Measurements from ENCODE around the gene HHATL. TPM values are rescaled to one million over a fixed set of nuclear protein-coding genes. Genes with fewer than 3 reads are reported as not detected.

HHATL gene, protein sequence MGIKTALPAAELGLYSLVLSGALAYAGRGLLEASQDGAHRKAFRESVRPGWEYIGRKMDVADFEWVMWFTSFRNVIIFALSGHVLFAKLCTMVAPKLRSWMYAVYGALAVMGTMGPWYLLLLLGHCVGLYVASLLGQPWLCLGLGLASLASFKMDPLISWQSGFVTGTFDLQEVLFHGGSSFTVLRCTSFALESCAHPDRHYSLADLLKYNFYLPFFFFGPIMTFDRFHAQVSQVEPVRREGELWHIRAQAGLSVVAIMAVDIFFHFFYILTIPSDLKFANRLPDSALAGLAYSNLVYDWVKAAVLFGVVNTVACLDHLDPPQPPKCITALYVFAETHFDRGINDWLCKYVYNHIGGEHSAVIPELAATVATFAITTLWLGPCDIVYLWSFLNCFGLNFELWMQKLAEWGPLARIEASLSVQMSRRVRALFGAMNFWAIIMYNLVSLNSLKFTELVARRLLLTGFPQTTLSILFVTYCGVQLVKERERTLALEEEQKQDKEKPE
- total RNA-seq = under 1 TPM in 1 of 2 donors, not detected in 1; 0.28 TPM
- long read RNA-seq = 0 reads

DNA sequence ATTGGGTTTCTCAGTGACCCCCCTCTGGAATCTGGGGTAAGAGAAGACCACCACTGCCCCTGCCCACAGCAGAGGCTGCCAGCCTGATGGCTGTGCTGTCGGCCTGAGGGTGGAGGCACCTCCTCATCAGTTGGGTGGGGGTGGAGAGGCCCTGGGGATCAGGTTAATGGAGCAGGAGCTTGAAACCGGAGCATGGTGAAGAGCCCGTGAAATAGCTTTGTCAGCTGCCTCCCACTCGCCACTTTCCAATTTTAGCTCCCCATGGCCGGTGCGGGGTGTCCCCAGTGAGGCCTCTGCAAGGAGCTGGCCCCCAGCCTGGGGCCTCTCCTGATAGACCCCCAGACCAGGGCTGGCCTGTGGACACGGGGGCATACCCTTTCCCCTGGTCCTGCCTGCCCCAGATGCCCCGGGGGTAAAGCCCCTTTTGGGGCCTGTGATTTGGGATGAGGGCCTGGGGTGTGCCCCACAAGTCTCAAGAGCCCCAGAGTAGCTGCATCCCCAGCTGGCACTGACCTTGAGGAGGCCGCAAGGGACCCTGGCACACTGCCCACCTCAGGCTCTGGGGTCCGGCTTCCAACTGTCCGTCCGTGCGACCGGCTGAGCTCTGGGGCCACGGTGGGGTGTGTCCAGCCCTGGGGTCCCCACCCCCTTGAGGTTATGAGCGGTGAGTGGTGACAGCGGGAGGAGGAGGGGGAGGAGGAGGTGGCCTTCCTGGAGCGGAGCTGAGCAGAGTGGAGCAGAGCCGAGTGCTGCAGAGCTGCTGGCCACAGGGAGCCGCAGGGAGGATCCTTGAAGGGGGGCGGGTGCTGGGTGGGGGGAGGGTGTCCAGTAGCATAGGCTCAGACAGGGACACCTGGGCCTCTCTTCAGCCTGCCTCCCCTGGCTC, at the start of gene HHATL:
Gene HHATL, minus strand, starts transcription at position 733 of the 886 bp plus-strand sequence. CDS start 1,972 bp downstream, outside the sequence.
- DNase-seq (no peak), ATAC-seq (no peak)
- intact Hi-C loops (cut with DNase I, micrococcal nuclease) = no loop called here

DNA sequence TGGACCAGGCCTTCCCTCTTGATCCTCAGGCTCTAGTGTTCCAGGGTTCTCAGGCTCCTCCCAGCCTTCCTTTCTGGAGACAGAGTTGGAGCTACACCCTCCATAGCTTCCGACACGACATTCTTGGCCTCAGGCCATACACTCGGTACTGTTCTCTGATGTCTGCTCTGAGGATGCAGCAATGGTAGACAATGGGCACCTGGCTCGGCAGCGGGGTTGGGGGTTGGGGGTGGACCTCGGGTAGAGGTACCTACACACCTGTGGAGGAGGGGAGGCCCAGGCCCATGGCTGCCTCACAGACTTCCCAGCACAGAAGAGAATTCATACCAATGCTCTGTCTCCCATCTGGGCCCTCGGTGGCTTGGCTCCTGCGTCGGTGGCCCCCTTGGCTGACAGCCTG, 49.0 kb upstream of the HHATL start:
- DNase-seq (peak in 1 of 2 donors; percentile 18), ATAC-seq (no peak)
- intact Hi-C loops (cut with DNase I, micrococcal nuclease) = no loop called here

DNA sequence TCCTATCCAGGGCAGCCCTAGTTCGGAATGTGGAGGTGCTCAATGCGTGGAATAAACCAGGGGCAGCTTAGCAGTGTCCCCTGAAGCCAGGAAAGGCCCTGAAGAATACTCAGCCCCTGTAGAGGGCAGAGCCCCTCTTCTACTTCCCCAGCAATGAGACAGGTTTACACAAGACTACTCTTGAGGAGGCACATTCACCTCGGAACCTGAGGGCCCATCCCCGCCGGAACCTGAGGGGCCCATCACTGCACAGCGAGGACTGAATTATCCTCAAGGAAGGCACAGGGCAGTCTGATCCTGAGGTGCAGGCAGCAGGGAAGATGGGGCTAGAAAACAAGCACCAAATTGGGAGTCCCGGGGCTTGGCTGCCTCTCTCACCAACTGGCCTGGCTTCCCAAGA, 48.2 kb upstream of the HHATL start:
- DNase-seq = peak in 1 of 2 donors; percentile 8
- no peak for ATAC-seq
- intact Hi-C loops (cut with DNase I, micrococcal nuclease) = no loop called here

DNA sequence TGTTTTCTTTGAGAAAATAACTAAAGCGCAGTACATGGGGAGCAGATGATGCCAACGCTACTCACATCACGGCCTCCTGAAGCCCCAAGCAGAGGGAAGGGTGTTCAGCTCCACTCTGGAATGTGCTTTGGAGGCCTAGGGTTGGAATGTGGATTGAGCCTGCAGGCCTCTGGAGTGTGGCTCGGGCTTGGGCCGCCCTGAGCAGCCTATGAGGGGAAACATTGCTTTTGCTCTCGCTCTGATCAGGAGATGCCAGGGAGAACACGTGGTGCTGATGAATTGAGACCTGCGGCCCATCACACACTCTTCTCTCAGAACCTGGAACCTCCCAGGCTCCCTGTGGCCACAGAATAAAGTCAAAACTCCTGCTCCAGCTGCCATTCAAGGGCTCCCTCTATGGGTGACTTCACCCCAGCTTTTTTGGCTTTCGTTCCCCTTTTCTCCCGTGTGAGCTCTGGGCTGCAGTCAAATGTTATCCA, 47.2 kb upstream of the HHATL start:
- intact Hi-C loops (cut with DNase I, micrococcal nuclease) = loop anchor here in 1 of 2 donors (10.0 kb wide), 1 partner anchor 145 kb away; the partner anchor contains the start of gene NKTR
- no peak for ATAC-seq
- DNase-seq = peak in 1 of 2 donors; percentile 25

DNA sequence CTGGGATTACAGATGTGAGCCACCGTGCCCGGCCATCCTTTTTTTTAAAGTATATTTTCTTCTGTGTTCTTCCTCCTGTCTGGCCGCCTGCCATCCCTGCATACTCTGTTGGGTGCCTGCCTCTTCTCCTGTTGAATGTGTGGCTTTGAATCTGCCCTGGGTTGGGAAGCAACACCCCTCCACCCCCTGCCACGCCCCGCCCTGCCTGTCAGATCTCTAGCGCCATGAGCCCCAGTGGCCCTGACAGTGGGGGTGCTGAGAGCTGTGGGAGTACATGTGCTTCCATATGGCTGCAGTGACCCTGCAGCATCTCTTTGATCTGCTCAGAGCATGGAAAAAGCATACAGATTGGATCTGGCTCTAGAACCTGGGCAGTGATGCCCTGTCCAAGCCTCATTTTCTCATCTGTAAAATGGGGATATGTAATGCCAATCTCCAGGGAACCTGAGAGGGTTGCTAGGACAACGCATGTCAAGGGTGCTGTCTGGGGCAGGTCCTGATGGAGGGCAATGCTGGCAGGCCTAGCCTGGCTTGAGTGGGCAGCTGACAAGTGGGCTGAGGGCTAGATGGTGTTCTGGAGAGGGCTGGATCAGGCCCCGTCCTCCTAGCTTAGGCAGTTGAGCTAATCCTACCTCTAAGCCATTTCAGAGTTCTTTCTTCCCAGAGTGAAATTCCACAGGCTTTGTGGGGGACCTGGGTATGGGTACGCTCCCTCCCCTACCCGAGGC, 46.6 kb upstream of the HHATL start:
- ATAC-seq = no peak
- intact Hi-C loops (cut with DNase I, micrococcal nuclease) = loop anchor here in 1 of 2 donors (10.0 kb wide), 1 partner anchor 144 kb away; the partner anchor contains the start of gene NKTR
- DNase-seq = peak in 1 of 2 donors; percentile 34

DNA sequence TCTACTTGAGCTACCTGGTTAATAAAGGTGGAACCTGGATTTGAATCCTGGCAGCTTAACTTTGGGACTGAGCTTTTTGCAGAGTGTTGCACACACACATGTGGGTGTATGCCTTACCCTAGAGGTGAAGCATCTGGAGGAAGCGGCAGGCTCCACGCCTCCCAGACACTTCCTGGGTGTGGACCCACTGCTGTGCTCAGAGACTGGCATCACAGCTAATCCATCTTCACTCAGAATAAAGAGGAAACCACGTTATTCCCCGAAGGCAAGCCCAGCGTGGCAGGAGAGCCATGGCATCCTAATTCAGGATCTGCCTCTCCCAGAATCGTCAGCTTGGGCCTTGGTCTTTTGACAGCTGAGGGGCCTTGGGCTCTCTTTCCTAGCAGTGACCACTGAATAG, 45.0 kb upstream of the HHATL start:
- ATAC-seq = peak; percentile 26
- intact Hi-C loops (cut with DNase I, micrococcal nuclease) = loop anchor here in 1 of 2 donors (10.0 kb wide), 1 partner anchor 143 kb away; the partner anchor contains the start of gene NKTR
- no peak for DNase-seq

DNA sequence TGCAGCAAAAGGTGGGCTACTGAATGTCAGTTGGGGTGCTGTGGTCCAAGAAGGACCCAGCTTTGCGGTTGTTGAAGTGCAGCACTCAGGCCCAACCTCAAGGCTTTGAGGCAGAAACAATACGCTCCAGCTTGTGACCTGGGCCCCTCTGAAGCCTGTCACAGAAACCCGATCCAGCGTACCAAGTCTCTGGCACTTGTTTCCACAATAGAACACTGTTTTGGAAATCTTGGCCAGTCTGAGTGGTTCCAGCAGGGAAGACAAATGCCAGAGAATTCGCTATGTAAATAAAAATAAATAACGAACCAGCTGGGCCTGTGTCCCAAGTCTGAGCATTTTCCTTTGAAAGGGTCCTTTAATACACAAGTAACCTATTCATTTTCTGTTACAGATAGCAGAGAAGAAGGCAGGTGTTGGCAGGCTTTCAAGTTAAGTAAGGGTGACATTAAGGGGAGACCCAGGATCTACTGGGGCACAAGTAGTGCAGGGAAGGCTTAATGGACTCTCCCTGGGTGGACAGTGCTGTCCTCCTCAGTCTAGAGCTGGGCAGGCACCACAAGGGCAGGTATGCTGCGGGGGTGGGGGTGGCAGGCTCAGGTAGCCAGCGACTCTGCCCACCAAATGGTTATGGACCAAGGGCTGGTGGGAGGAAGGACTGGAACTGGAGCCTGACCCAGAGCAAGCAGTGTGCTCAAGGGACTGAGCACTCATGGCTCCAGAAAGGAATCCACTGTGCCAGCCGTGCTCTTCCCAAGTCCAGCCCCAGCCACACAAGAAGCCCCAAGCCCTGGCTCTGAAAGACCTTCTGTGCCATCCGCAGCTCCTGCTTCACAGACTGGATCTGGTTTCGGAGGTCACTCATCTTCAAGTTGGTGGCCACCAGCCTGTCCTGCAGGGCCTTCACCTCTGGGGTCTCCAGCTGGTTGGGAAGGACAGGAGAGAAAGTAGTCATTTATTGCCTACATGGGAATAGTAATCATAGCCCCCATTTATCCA, 44.2 kb upstream of the HHATL start:
- DNase-seq (no peak), ATAC-seq (no peak)
- intact Hi-C loops (cut with DNase I, micrococcal nuclease) = loop anchor here in 1 of 2 donors (10.0 kb wide), 1 partner anchor 142 kb away; the partner anchor contains the start of gene NKTR

DNA sequence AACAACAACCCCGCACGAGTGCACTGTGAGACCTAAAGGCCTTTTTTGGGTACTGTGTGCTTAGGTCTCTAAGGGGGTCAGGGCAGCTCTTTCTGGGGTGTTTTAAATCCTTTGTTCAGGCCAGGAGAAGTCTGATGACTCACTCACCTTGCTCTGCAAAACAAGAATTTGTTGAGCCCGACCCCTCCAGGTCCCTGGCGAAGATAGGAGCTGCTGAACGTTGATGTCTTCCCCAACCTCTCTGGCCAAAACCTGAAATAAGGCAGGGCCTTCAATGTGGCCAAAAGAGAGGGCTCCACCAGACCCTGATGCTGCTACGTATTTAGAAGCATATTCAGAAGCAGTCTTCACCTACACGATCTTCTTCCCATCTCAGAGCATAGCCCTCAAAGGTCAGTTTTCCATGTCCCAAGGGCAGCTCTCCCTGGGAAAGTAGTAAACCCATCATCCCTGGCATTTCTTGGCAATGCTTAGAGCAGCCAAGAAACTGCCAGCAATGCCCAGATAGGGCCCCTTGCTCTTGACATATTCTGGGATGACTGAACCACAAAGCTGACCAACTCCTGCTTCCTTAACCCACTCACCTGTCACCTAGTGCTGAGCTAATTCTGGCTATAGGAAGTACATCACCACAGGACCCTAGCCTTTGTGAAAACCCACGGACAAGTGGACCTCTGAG, 43.3 kb upstream of the HHATL start:
- DNase-seq (no peak), ATAC-seq (no peak)
- intact Hi-C loops (cut with DNase I, micrococcal nuclease) = loop anchor here in 1 of 2 donors (10.0 kb wide), 1 partner anchor 141 kb away; the partner anchor contains the start of gene NKTR

DNA sequence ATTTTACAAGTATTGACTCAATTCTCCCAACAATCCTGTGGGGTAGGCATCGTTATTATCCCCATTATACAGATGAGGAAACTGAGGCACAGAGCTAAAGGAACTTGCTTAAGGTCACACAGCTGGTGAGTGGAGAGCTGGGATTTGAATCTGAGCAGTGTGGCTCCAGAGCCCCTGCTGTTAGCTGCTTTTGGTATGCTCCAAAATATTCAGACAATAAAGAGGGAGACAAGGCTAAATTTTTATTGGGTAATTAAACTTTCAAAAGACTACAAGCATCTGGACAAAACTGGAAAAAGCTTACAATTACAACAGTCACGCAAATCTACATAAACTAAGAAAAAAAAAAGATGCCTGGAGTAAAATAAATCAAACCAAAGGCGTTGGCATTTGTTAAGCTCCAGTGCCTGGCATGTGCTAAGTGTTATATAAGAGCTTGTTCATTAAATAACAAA, 42.7 kb upstream of the HHATL start:
- no peak for DNase-seq
- intact Hi-C loops (cut with DNase I, micrococcal nuclease) = loop anchor here in 1 of 2 donors (10.0 kb wide), 1 partner anchor 141 kb away; the partner anchor contains the start of gene NKTR
- ATAC-seq = no peak

DNA sequence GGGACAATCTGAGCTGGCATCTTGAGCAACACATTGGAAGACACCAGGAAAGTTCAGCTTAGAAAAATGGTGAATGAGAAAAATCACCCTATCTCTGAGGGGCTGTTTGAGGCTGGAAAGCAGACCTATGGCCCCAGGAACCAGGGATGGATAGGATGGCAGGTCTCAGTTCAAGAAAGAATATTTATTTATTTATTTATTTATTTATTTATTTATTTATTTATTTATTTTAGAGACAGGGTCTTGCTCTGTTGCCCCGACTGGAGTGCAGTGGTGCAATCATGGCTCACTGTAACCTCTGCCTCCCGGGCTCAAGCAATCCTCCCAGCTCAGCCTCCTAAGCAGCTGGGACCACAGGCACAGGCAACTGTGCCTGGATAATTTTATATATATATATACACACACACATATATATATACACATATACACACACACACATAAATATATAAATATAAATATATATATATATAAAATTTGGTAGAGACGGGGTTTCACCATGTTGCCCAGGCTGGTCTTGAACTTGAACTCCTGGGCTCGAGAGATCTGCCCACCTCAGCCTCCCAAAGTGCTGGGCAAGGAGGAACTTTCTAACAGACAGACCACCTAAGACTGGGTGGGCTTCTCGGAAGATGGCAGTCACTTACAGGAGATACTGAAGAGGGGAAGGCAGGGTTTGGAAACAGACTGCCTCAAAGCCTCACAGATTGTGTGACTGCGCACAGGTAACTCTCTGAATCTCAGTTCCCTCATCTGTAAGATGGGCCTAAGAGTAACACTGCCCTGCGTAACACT, 40.8 kb upstream of the HHATL start:
- ATAC-seq = no peak
- DNase-seq = no peak
- intact Hi-C loops (cut with DNase I, micrococcal nuclease) = loop anchor here in 1 of 2 donors (10.0 kb wide), 1 partner anchor 139 kb away; the partner anchor contains the start of gene NKTR

DNA sequence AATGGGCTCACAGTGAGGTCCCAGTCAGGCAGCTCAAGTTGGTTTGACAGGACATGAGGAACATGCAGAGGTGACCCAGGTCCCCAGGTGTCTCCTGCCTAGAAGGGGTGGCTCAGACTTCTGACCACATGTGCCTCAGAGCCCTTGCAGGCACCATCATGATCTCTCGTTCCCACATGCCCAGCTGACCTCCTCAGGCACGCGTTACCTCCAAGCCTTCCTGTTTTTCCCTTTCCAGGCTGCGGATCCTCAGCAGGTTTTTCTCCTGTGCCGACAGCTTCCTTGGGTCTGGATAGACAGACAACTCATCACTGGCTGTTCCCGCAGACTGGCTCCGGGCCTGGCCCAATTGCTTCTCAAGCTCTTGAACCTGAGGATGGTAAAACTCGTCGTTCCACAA, 40.1 kb upstream of the HHATL start:
- DNase-seq (no peak), ATAC-seq (no peak)
- intact Hi-C loops (cut with DNase I, micrococcal nuclease) = loop anchor here in 1 of 2 donors (10.0 kb wide), 1 partner anchor 138 kb away; the partner anchor contains the start of gene NKTR

DNA sequence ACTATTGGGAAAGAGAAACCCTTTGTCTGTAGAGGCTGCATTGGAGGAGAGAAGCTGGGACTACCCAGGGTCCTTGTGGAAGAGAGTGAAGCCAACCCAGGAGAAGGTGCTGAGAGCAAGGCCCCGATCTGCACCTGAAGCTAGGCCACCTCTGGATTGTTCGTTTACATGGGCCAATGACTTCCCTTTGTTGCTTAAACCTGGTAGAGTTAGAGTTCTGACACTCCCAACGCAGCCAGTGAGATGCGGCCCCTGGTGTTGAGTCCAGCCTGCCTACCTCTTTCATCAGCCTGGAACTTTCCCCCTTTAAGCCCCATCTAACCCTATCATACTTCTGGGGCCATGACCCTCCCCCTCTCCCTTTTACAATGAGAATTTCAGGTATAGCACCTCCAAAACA, 39.7 kb upstream of the HHATL start:
- DNase-seq (no peak), ATAC-seq (no peak)
- intact Hi-C loops (cut with DNase I, micrococcal nuclease) = loop anchor here in 1 of 2 donors (10.0 kb wide), 1 partner anchor 137 kb away; the partner anchor contains the start of gene NKTR

DNA sequence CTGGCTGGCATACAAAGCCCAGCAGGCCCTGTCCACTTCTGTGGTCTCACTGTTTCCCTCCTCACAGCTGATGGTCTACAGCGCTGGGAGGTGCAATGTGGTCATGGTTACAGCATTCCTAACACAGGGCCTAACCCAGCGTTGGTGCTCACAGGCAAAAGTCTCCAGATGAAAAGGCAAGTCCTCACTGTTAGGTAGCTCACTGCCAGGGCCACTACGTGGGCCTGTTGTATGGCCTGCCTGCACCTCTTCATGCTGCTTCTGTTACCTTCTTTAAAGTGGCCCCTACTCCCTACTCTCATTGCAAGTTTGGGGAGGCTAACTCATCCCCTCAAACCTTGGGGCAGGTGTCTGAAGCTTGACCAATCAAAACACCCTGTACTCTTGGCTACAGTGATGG, 39.2 kb upstream of the HHATL start:
- intact Hi-C loops (cut with DNase I, micrococcal nuclease) = loop anchor here in 1 of 2 donors (10.0 kb wide), 1 partner anchor 137 kb away; the partner anchor contains the start of gene NKTR
- no peak for ATAC-seq
- DNase-seq = no peak

DNA sequence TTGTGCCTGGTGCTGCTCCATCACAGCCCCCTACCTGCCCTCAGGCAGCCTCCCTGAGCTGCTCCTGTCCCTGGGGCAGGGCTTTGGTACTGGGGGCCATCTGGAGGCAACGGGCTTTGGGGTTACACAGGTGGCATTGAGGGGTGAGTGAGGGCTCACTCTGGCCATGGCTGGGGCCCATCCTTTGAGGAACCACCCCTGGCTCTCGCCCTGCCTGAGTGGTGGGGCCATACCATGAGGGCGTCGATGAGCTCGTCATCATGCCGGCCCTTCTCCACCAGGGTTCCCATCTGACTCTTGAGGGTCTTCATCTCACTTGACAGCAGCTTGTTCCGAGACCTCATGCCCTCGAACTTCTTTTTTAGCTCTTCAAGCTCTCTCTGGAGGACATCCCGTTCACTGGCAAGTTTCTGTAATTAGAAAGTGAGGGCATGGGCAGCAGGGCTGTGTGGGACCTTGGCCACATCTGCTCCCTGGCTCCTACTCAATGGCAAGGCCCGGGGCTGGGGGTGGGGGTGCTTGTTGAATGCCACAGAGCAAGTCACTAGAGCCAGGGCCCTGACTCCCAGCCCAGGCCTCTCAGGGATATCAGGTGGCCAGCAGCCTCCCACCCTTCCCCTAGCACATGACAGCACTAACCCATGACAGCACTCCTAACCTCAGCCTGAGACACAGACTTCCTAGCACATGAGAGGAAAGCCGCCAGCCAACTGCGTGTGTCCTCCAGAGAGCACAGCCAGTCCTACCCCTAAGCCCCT, 37.0 kb upstream of the HHATL start:
- intact Hi-C loops (cut with DNase I, micrococcal nuclease) = loop anchor here in 1 of 2 donors (10.0 kb wide), 1 partner anchor 135 kb away; the partner anchor contains the start of gene NKTR
- DNase-seq = no peak
- ATAC-seq = no peak

DNA sequence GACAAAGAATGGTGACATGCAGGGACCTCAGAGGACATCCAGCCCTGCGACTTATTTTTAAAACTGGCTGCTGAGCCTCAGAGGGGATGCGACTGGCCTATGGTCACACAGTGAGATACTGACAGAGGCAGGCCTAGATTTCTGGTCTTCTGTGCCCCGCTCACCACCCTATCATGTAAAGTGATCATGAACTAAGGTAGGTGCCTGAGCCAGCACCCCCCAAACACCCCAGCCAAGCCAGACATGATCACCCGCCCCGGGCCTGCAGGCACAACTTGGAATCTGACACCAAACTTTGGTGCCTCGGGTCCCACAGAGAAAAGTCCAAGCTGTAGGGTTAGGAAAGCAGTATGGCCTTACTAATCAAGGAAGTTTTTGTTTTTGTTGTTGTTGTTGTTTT, 33.9 kb upstream of the HHATL start:
- DNase-seq (no peak), ATAC-seq (no peak)
- intact Hi-C loops (cut with DNase I, micrococcal nuclease) = no loop called here
